HG03025 (cell line): ENCODE results near the gene TNXB.
"Not testable (repeated sequence)": the region's sequence is repeated elsewhere in the genome, so short reads cannot be mapped to it uniquely, and the experiment has no call there.

ENCODE experiments used
- ATAC-seq: cut with Tn5 transposase; IDR thresholded peaks from one replicate; pipeline ENCODE4 v1.9.1; 2021; ENCODE audit warnings: mild to moderate bottlenecking, moderate library complexity; ENCODE audit not compliant: unreplicated experiment, low FRiP score

TNXB gene

DNA sequence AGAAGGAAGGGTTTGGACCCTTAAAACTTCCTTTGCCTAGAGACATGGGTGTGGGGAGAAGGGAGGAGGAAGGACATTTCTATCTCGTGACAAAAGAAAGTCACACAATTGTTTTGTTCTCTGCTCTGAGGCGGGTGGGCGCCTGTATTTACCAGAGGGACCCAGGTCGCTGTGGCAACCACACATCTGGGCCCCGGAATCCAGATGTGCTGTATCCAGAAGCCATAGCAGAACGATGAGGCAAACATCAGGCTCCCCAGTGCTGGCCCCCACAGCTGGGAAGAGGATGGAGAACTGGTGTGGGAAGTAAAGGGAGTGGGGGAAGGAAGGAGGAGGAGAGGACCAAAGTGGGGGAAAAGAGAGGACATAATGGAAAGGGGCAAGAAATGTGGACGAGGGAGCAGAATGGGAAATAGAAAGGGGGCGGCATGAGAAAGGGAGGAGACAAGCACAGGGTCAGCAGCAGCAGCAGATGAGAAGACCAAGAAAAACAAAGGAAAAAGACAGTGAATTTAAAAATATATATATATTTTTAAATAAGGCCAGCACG is 3.4 kb upstream of the TNXB start:
- no peak for ATAC-seq

DNA sequence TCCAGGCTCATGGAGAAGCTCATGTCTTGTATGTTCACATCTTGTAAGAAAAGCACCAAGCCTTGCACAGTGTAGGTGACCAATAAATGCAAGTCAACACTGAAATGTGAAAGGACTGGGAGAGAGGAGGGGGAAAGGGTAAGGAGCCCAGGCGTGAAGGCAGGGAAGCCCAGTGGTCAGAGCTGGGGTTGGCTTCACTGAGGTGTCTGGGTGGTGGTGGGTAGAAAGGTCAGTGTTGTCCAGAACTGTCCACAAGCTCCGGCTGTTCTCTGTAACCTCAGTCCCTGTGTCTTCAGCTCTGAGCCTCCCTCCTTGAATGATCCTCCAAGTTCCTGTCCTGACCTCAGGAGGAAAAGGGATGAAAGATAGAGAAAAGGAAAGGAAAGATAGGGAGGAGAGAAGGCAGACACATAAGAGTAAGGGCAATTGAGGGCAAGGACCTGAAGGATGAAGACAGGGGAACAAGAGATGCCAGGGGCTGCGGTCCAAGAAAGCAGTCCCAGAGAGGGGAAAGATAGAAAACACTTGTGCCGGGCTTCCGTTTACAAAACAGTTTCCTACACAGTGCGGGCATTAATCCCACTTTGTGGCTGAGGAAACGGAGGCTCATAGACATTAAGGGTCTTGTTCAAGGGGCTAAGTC is 2.4 kb upstream of the TNXB start:
- ATAC-seq: no peak

DNA sequence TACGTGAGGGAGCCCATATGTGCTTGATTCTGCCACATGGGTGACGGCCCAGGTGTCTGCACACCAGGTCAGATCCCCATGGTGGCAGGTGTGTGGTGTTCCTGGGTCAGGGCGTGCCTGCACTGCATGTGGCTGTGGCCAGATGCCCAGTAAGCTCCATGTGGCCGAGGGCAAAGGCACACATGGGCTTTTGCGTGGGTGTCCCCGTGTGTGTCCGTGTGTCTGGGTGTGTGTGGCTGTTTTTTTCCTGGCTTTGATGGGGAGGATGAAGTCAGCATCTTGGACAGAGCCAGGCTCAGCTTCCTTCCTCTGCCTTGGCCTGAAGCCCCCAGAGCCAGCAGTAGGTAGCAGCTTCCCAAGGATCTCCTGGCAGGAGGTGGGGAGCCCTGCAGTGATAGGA is 1.5 kb upstream of the TNXB start:
- ATAC-seq: no peak

DNA sequence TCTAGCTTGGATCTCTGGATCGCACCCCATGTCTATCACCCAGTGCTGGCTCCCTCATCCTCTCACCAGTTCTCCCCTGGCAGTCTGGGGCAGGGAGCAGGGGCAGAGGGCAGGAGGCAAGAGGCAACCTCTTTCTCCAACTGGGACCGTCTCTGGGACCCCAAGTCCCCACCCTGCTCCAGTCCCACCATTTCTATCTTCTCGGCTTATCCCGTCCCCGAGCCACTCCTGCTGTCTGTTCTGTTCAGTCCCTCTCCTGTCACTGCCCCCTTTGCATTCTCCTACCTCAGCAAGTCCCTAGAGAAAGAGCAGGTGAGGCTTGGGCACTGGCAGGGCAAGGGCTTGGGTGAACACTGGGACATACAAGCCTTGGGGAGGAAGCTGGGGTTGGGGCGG is 625 bp upstream of the TNXB start:
- no peak for ATAC-seq

DNA sequence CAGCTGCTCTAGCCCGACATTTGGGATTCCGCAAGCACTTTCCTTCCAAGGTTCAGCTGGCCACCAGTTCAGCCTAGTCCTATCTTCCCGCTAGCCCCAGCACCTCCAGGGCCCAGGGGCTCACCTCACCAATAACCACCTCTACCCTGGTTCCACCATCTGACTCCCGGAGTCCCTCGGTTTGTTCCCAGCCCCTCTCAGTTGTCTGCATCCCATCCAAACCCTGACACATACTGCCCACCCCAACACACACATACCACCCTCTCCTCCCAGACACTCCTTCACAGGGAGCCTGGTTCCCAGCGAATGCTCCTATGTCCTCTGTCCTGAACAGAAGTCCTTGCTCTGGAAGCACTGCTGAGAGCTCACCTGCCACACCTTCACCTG is 418 bp downstream of the TNXB start:
- no peak for ATAC-seq

DNA sequence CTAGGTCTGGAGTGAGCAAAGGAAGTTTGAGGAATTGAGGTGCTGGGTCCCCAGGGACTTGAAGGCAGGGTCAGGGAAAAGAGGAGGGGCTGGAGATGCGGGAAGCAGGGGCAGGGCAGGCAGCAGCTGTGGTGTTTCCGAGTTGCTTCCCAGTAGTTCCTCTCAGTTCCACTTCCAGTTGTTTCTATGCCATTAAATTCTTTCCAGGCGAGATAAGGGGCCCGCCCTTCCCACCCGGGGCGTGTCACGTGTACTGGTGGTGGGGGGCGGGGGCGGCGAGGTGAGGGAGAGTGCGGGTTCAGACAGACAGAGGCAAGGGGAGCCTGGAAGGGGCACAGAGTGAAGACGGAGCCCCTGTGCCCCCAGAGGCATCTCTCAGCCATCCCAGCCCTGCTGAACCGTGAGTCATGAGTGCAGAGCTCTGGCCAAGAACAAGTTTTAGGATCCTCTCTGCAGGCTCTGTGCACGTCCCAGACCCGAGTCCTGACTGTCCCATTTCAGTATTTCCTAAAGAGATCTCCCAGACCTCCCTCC is 977 bp downstream of the TNXB start:
- no peak for ATAC-seq

DNA sequence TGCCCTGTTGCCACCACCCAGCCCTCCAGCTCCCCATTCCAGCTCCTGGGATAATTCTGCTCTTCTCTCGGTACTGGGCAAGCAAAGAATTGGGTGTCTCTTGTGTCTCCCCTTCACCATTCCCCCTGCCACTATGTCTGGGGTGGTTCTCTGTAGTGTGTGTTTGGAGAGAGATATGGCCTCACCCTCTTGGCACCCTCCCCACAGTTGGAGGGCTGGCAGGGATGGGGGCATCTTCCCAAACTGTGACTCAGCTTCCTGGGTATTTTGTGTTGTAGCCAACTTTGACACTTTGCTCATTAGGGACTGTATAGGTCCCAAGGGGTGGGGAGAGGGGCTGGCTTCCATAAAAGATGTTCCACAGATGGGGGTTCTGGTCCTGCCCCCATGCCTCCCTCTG is 1.7 kb downstream of the TNXB start:
- no peak for ATAC-seq

DNA sequence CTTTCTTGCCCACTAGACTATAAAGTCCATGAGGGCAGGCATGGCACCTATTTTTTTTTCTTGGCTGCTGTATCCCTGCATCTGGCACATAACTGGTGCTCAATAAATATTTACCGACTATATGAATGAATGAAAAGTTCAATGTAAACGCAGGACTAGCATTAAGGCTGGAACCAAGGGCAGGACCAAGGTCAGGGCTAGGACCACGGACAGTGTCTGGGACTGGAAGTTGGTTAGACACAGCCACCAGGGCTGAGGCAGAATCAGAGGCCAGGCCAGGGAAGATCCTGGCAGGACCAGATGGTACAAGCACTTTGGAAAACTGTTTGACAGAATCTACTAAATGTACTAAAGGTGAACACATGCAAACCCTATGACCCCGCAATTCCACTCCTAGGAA is 3.7 kb downstream of the TNXB start:
- no peak for ATAC-seq

DNA sequence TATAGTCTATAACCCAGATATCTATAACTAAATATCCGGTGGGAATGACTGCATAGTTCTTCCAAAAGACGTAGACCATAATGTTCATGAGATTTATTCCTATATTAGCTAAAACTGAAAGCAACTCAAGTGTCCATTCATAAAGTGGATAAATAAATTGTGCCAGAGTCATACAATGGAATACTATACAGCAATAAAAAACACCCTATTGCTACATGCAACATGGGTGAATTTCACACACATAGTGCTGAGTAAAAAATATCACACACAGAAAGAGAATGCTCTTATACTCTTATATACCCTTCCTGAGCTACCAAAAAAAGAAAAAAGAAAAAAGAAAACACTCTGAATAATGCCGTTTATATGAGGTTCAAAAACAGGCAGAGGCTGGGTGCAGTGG is 6.9 kb downstream of the TNXB start:
- ATAC-seq: no peak

DNA sequence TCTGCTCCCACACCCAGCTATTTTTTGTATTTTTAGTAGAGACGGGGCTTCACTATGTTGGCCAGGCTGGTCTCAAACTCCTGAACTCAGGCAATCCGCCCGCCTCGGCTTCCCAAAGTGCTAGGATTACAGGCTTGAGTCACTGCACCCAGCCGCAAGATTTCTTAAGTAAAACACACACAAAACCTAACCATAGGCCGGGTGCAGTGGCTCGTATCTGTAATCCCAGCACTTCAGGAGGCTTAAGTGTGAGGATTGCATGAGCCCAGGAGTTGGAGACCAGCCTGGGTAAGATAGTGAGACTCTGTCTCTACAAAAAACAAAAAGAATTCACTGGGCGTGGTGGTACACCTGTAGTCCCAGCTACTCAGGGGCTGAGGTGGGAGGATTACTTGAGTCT is 8.9 kb downstream of the TNXB start:
- ATAC-seq: not testable (repeated sequence)

DNA sequence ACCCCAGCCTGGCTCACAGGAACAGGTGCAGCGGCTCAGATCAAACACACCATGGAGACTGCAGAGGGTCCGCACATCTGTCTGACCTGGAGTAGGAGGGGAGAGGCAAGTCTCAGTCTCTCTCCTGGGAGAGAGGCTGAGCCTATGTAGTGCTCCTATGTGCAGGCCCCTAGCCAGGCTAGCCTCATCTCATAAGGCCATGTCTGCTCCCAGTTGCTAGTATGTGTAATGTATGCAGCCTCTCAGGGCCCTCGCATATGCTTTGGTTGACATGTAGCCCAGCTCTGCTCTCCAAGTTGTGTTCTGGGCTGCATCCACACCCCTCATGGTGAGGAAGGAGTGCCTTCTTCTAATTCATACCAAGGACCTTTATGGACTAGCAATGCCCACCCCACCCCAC is 11.8 kb downstream of the TNXB start:
- no peak for ATAC-seq

DNA sequence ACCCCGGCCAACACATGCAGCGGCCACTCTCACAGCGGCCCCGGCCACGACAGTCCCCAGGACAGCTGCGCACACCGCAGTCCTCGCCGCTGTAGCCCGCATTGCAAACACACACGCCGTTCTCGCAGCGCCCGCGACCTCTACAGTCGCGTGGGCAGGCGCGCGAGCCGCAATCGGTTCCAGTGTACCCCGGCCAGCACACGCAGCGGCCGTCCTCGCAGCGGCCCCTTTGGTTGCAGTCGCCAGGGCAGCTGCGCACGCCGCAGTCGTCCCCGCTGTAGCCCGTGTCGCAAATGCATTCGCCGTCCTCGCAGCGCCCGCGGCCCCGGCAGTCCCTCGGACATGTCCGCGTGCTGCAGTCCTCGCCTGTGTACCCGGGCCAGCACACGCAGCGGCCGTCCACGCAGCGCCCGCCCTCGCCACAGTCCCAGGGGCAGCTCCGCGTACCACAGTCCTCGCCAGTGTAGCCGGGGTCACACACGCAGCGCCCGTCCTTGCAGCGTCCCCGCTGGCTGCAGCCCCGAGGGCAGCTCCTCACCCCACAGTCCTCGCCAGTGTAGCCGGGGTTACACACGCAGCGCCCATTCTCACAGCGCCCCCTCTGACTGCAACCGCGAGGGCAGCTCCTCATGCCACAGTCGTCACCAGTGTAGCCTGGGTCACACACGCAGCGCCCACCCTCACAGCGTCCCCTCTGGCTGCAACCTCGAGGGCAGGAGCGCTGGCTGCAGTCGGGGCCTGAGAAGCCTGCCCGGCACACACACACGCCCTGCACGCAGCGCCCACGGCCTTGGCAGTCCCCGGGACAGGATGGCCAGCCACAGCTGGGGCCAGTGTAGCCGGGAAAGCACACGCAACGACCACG is 12.5 kb downstream of the TNXB start:
- no peak for ATAC-seq

DNA sequence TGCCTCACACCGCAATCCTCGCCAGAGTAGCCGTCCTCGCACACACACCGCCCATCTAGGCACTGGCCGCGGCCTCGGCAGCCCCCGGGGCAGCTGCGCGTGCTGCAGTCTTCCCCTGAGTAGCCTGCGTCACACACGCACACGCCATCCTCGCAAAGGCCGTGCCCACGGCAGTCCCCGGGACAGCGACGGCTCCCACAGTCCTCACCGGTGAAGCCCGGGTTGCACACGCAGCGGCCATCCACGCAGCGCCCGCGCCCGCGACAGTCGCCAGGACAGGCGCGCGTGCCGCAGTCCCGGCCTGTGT is 13.1 kb downstream of the TNXB start:
- no peak for ATAC-seq

DNA sequence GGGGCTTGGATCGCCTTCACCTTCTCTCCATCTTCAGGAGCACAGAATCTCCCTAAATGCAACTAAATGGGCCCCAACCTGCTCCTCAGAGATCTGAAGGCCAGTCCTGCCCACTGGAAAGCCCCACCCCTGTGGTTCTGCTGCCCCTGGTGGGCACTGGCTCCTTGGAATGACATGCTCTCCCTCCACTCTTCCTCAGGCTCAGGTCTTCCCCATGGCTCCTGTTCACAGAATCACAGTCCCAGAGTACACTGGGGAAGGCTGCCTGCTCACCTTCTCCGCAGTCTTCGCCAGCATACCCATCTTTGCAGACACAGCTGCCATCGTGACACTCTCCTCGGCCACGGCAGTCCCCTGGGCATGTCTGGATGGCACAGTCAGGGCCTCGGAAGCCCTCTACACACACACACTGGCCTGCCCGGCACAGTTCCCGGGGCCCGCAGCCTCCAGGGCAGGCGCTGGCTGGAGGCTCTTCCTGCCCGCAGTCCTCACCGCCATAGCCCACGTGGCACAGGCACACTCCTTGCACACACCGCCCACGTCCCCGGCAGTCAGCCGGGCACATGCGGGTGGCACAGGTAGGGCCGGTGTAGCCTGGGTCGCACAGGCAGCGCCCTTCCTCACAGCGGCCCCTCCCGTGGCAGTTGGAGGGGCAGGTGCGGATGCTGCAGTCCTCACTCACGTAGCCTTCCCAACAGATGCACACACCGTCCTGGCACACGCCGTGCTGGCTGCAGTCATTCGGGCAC is 13.6 kb downstream of the TNXB start:
- no peak for ATAC-seq

DNA sequence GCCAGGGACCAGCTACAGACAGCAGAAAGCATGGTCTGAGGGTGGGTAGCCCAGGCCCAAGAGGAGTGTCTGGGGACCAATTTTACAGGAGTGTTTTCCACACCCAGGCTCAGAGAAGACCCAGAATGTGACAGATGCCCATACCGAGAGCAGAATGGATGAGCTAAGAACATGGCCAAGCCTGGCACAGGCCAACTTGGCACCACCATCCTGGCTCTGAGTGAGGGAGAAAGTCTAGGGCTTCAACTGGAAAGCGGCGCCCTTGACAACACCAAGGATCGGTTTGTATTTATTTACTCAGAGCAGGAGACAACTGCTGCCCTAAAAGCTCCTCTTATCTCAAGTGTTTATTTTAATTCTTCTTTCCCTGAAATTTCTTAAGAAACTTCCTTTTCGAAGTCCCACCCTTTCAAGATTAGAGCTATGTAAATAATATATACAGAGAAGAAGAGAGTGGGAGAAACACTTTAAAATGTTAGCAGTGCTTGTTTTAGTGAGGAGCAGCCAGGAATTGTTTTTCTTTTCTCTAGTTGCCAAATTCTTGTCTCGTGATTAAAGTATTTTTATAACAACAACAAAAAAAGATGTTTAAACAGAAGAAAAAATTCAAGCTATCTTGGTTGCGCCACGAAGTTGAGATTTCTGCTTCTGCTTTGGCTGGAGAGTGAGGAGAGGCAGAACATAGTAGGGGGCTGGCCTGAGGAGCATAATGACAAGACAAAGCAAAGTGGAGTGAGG is 16.2 kb downstream of the TNXB start:
- no peak for ATAC-seq

DNA sequence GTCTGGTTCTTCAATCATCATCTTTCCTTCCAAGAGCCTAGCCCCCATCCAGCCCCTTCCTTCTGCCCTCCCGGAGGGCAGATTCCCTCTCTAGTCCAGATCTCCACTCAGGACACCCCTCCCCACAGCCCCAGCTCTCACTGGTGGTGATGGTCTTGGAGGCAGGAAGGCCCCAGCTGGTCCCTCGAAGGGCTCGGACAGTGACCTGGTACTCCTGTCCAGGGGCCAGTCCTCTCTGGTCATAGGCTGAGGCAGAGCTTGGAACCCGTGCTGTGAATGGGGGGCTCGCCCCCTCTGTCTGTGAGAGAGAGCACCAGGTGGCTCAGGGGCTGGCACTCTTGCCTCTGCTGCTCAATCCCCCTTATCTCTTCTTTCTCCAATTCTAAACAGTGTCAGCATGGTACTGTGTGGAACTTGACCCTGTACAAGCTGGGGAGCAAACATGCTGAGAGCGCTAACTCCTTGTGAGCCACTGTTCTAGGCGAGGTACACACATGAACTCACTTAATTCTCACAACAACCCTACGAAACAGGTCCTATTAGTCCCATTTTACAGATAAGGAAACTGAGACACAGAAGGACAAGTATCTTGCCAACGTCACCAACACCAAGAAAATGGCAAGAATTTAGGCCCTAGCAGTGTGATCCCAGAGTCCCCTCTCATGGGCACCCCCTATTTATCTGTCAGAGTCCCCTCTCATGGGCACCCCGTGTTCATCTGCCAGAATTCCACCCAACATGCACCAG is 19.9 kb downstream of the TNXB start:
- no peak for ATAC-seq

DNA sequence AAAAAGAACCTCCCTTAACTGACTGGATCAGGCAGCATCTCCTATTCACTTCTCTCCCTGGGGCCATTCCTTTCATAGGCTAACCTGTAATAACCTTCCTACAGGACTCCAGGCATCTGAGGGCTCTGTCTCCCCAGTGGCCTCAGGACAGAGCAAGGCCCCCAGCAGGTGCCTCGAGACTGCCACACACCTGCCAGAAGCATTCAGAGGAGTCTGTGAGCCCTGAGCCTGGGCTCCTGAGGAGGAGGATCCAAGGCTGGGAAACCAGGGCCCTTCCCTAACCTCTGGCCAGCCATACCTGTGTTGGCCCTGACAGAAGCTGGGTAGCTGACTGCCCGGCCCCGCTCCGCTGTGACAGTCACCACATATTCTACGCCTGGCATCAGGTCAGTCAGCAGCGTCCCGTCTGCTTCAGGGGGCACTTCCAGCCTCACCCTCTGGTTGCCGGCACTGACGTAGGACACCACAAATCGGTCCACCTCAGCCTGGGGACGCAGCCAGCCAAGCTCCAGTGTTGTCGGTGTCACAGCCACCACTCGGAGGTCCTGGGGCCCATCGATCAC is 20.6 kb downstream of the TNXB start:
- ATAC-seq: no peak

DNA sequence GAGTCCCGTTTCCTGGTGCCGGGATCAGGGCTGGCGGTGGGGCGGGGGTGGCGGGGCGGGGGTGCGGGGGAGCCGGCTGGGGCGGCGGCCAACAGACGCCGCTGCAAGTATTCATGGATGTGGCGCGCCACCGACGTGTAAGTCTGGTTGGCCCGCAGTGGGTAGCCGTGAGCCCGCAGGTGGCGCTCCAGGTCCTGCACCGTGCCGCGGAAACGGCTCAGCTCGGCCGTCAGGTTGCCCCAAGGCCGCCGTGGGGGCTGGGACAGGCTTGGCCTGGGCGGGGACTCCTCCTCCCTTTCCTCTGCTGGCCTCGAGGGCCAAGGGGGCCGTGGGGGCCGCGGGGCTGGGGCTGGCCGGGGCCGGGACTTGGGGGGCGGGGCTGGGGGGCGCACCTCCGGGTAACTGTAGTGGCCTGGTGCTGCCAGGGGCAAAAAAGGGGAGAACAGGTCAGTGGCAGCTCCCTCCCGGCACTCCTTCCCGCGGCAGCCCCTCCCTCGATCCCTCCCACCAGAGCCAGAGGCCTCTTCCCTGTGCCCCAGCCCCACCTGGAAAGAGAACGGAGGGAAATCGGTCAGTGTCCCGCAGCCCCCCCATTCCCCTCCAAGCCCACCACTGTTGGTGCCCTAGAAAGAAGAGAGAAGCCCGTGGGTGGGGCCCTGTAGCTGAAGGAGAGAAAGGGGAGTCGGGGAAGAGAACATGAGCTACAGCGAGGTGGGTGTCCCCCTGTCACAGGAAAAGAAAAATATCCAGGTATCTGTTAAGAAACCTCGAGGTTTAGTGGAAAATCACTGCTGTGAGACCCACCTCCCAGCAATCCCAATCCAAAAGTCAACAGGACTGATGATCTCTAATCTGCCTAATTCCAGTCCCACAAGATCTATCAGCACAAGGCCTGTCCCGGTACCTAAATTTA is 21.3 kb downstream of the TNXB start:
- no peak for ATAC-seq
